HG03060 (cell line): ENCODE results near the gene OSCP1.

Source experiments
- ATAC-seq: cut with Tn5 transposase; IDR thresholded peaks from one replicate; pipeline ENCODE4 v1.9.1; 2021; ENCODE audit warnings: low read depth, moderate number of reproducible peaks; ENCODE audit not compliant: unreplicated experiment

Gene OSCP1

GRCh38 chr1:36386265-36387140 is 63.7 kb downstream of the OSCP1 start:
- ATAC-seq, result peak; percentile 34

GRCh38 chr1:36385410-36386264 is 64.6 kb downstream of the OSCP1 start, which contains the start of gene STK40:
Gene STK40 (minus strand): TSS chr1:36385924. CDS start chr1:36361332, 24,592 bp downstream.
- peak; percentile 77 for ATAC-seq

GRCh38 chr1:36384542-36385409 is 65.5 kb downstream of the OSCP1 start:
- ATAC-seq, result no peak

DNA sequence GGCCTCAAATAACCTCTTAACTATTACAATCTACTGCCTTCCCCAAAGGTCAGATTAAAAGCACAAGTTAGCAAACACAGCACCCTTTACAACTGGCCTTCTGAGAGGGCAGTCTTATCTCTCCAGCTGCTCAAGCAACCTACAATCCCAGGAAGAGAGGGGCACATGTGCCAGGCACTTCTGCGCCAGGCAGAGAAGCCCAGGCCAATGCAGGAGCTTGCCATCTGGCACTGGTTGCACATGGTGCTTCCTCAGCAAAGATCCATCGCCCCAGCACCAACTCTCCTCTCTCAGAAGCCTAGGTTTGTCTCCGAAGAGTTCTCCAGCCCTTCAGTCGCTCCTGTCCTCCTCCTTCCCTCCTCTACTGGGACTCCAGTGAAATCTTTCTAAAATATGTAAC is 67.0 kb downstream of the OSCP1 start:
- ATAC-seq, result no peak

DNA sequence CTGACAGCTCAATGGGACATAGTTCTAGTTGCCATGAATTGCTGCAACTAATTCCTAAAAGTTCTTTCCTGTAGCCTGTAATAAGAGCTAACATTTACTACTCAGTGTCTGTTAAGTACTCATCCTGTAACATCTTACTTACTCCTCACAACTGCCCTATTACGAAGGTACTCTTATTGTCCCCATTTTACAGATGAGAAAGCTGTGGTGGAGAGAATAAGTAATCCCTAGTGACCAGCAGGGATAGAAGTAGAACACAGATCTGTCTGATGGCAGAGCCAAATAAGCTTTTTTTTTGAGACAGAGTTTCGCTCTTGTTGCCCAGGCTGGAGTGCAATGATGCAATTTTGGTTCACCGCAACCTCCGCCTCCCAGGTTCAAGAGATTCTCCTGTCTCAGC is 67.6 kb downstream of the OSCP1 start:
- no peak for ATAC-seq

DNA sequence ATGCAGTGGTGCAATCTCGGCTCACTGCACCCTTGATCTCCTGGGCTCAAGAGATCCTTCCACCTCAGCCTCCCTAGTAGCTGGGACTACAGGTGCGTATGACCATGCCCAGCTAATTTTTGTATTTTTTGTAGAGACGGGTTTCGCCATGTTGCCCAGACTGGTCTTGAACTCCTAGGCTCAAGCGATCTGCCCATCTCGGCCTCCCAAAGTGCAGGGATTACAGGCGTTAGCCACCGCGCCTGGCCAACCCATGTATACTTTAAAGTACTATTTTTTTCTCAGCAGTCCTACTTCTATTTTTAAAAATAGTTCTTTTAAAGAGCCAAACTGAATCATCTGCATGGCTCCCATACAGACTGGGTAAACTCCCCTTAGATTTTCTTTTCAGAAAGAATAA is 68.0 kb downstream of the OSCP1 start:
- ATAC-seq, result no peak

DNA sequence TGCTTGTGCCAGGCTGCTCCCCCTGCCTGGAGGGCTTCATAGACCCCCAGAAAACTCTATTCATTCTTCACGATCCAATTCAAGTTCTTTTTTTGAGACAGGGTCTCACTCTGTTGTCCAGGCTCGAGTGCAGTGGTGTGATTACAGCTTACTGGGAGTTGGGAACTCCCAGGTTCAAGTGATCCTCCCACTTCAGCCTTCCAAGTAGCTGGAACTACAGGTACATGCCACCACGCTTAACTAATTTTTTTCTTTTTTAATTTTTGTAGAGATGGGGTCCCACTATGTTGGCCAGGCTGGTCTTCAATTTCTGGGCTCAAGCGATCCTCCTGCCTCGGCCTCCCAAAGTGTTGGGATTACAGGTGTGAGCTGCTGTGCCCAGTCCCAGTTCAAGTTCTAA is 68.8 kb downstream of the OSCP1 start:
- ATAC-seq, result no peak

DNA sequence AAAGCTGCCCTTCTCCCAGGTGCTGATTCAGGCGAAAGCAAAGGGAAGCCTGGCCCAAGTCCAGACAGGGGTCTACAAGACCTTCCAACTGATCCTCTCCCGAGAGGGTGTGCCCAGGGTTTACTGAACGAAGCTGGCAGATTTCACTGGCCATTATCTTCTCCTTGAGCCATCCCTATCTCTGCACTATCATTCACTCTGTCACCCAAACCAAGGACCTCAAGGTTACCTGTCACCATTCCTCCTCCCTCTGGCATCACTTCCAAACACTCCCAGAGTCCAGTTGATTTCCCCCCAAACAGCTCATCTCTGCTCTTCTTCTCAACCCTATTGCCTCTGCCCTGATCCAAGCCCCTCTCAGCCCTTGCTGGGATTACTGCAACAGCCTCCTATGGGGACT is 69.5 kb downstream of the OSCP1 start:
- ATAC-seq, result no peak

- no peak for ATAC-seq
Measured at GRCh38 chr1:36380143-36380619, 70.1 kb downstream of the OSCP1 start.

GRCh38 chr1:36377791-36378492 is 72.3 kb downstream of the OSCP1 start:
- ATAC-seq, result no peak

GRCh38 chr1:36372617-36373016 is 77.6 kb downstream of the OSCP1 start:
- ATAC-seq, result no peak

GRCh38 chr1:36369061-36369861 is 81.0 kb downstream of the OSCP1 start:
- no peak for ATAC-seq
